Loucy (cell line): ENCODE results near the gene CLIC2.
"Not testable (repeated sequence)": the region's sequence is repeated elsewhere in the genome, so short reads cannot be mapped to it uniquely, and the experiment has no call there.

Experiments used
- H2AFZ ChIP-seq: fragments of 200-600 bp; sonication (generic); 2 replicates; pipeline ENCODE4 v1.6.0; 2016; ENCODE audit warnings: antibody characterized with exemption, mild to moderate bottlenecking, low read length, moderate library complexity
- H3F3A ChIP-seq: fragments of 200-600 bp; 2 replicates; pipeline ENCODE4 v1.6.0; 2016; ENCODE audit warnings: antibody characterized with exemption, low read depth, mild to moderate bottlenecking
- H3K27me3 ChIP-seq: fragments of 200-600 bp; sonication (generic); 2 replicates; pipeline ENCODE4 v1.6.1; 2014; ENCODE audit warnings: low read length, mild to moderate bottlenecking; ENCODE audit not compliant: insufficient read depth, poor library complexity, severe bottlenecking
- H3K36me3 ChIP-seq: fragments of 200-600 bp; sonication (generic); 2 replicates; pipeline ENCODE4 v1.6.1; 2016; ENCODE audit warnings: low read length; ENCODE audit not compliant: insufficient read depth
- H3K4me1 ChIP-seq: fragments of 200-600 bp; sonication (generic); 2 replicates; pipeline ENCODE4 v1.5.1; 2014; ENCODE audit warnings: low read length, mild to moderate bottlenecking; ENCODE audit not compliant: insufficient read depth, poor library complexity, severe bottlenecking
- H3K4me2 ChIP-seq: fragments of 200-600 bp; sonication (generic); 2 replicates; pipeline ENCODE4 v1.6.0; 2014; ENCODE audit warnings: antibody characterized with exemption, low read length, low read depth, mild to moderate bottlenecking; ENCODE audit not compliant: poor library complexity, severe bottlenecking
- H3K4me3 ChIP-seq: fragments of 200-600 bp; sonication (generic); 2 replicates; pipeline ENCODE4 v1.5.1; 2014; ENCODE audit warnings: low read length, mild to moderate bottlenecking, mixed read lengths; ENCODE audit not compliant: poor library complexity, severe bottlenecking
- H3K79me2 ChIP-seq: fragments of 200-600 bp; sonication (generic); 2 replicates; pipeline ENCODE4 v1.6.1; 2014; ENCODE audit warnings: low read length; ENCODE audit not compliant: insufficient read depth
- H3K9ac ChIP-seq: fragments of 200-600 bp; sonication (generic); 2 replicates; pipeline ENCODE4 v1.6.0; 2014; ENCODE audit warnings: mild to moderate bottlenecking, low read depth, low read length, moderate library complexity; ENCODE audit not compliant: poor library complexity, severe bottlenecking
- H3K9me2 ChIP-seq: fragments of 200-600 bp; sonication (generic); replicated peaks from 2 replicates; pipeline ENCODE4 v1.6.1; 2016; ENCODE audit warnings: low read depth, low read length, mixed read lengths
- H3K9me3 ChIP-seq: fragments of 200-600 bp; sonication (generic); 2 replicates; pipeline ENCODE4 v1.6.1; 2014; ENCODE audit warnings: mild to moderate bottlenecking, antibody characterized with exemption, low read length, low read depth; ENCODE audit not compliant: insufficient read depth
- H4K20me1 ChIP-seq: fragments of 200-600 bp; sonication (generic); 2 replicates; pipeline ENCODE4 v1.6.0; 2014; ENCODE audit warnings: antibody characterized with exemption, low read length, mild to moderate bottlenecking; ENCODE audit not compliant: insufficient read depth, poor library complexity, severe bottlenecking
- CTCF ChIP-seq: fragments of 200-600 bp; sonication (generic); conservative IDR thresholded peaks from 2 replicates; pipeline ENCODE4 v1.5.1; 2014; ENCODE audit warnings: mild to moderate bottlenecking, antibody characterized with exemption, low read length
- EZH2phosphoT487 ChIP-seq: fragments of 200-600 bp; IDR thresholded peaks from 2 replicates; pipeline ENCODE4 v1.6.1; 2018; ENCODE audit warnings: antibody characterized with exemption, mild to moderate bottlenecking, moderate library complexity, borderline replicate concordance

The CLIC2 gene

GRCh38 chrX:155334486-155335336, at the start of gene CLIC2:
Gene CLIC2 (minus strand): TSS chrX:155334614. CDS start chrX:155334427, 187 bp downstream.
- no peaks in the 10 kb centered on the region for H3K27me3 ChIP-seq
- no peaks in the 10 kb centered on the region for H3K9me2 ChIP-seq
- no peaks in the 10 kb centered on the region for H4K20me1 ChIP-seq
- H3F3A ChIP-seq = no peaks in the 10 kb centered on the region
- no peak for TF ChIP-seq EZH2phosphoT487
- no peak for TF ChIP-seq CTCF
- no peaks in the 10 kb centered on the region for H3K4me1 ChIP-seq
- H3K36me3 ChIP-seq = no peaks in the 10 kb centered on the region
- H3K9ac ChIP-seq = no peak within 1 kb of the TSS
- no peaks in the 10 kb centered on the region for H3K9me3 ChIP-seq
- no peak within 1 kb of the TSS for H2AFZ ChIP-seq
- H3K4me3 ChIP-seq = no peak within 1 kb of the TSS
- H3K79me2 ChIP-seq = no peaks in the 10 kb centered on the region
- H3K4me2 ChIP-seq = no peak within 1 kb of the TSS

- not testable (repeated sequence) for H3K9me2 ChIP-seq, H3K4me2 ChIP-seq, H3K79me2 ChIP-seq, H3K9ac ChIP-seq, H3K4me1 ChIP-seq, H3K27me3 ChIP-seq, H2AFZ ChIP-seq, H3K36me3 ChIP-seq, H3K4me3 ChIP-seq, H4K20me1 ChIP-seq, H3F3A ChIP-seq, H3K9me3 ChIP-seq
Observed at GRCh38 chrX:155382529-155382967, 48.1 kb upstream of the CLIC2 start.

GRCh38 chrX:155381843-155382528, 47.6 kb upstream of the CLIC2 start, which contains the start of gene F8A2:
Gene F8A2 (plus strand): TSS chrX:155382095. CDS start chrX:155382115, 20 bp downstream.
- H3K9me2 ChIP-seq, H3K79me2 ChIP-seq, H3K9ac ChIP-seq, H4K20me1 ChIP-seq, H3F3A ChIP-seq, H3K4me2 ChIP-seq, H3K4me3 ChIP-seq, H3K9me3 ChIP-seq, H3K36me3 ChIP-seq, H2AFZ ChIP-seq, H3K27me3 ChIP-seq, H3K4me1 ChIP-seq: not testable (repeated sequence)

GRCh38 chrX:155379802-155380201, 45.4 kb upstream of the CLIC2 start:
- H3K9me3 ChIP-seq, H3K4me1 ChIP-seq, H4K20me1 ChIP-seq, H3K9me2 ChIP-seq, H3K27me3 ChIP-seq, H3K9ac ChIP-seq, H3K36me3 ChIP-seq, H3K4me2 ChIP-seq, H3K4me3 ChIP-seq, H2AFZ ChIP-seq, H3F3A ChIP-seq, H3K79me2 ChIP-seq: not testable (repeated sequence)

GRCh38 chrX:155373777-155374458, 39.5 kb upstream of the CLIC2 start:
- H3K9ac ChIP-seq, H2AFZ ChIP-seq, H3K9me3 ChIP-seq: not testable (repeated sequence)

GRCh38 chrX:155363712-155364111, 29.3 kb upstream of the CLIC2 start:
- H3K79me2 ChIP-seq, H3F3A ChIP-seq, H3K27me3 ChIP-seq, H2AFZ ChIP-seq, H3K9me3 ChIP-seq, H3K36me3 ChIP-seq, H4K20me1 ChIP-seq, H3K4me2 ChIP-seq, H3K9ac ChIP-seq, H3K4me1 ChIP-seq, H3K9me2 ChIP-seq, H3K4me3 ChIP-seq: not testable (repeated sequence)

More at GRCh38 chrX:155373777-155374458, 39.5 kb upstream of the CLIC2 start:
- not testable (repeated sequence) for H3K79me2 ChIP-seq, H3F3A ChIP-seq, H3K4me2 ChIP-seq, H3K27me3 ChIP-seq, H3K9me2 ChIP-seq, H3K4me1 ChIP-seq, H3K36me3 ChIP-seq, H4K20me1 ChIP-seq, H3K4me3 ChIP-seq
